Prostate gland (tissue), 2 donors: Measurements from ENCODE around the gene ABLIM3.

Experiments
- POLR2A ChIP-seq: fragments of 450-650 bp; IDR thresholded peaks from one replicate; pipeline ENCODE4 v1.6.1; 2016; ENCODE audit warnings: antibody characterized with exemption, mild to moderate bottlenecking
- TF ChIP-seq, protein P1 (sequence below), 4 experiments: fragments of 200-600 bp in 2 of 4; fragments of 450-650 bp in 2 of 4; sonication (generic) in 2 of 4; IDR thresholded peaks; 1 replicate in 3 of 4; 2 replicates in 1 of 4; pipeline ENCODE4 v1.5.1; 2016 to 2019; ENCODE audit warnings: antibody characterized with exemption in 4 of 4, mild to moderate bottlenecking in 2 of 4, moderate library complexity in 2 of 4

- TF ChIP-seq, protein P1, sequence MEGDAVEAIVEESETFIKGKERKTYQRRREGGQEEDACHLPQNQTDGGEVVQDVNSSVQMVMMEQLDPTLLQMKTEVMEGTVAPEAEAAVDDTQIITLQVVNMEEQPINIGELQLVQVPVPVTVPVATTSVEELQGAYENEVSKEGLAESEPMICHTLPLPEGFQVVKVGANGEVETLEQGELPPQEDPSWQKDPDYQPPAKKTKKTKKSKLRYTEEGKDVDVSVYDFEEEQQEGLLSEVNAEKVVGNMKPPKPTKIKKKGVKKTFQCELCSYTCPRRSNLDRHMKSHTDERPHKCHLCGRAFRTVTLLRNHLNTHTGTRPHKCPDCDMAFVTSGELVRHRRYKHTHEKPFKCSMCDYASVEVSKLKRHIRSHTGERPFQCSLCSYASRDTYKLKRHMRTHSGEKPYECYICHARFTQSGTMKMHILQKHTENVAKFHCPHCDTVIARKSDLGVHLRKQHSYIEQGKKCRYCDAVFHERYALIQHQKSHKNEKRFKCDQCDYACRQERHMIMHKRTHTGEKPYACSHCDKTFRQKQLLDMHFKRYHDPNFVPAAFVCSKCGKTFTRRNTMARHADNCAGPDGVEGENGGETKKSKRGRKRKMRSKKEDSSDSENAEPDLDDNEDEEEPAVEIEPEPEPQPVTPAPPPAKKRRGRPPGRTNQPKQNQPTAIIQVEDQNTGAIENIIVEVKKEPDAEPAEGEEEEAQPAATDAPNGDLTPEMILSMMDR (IDR thresholded peaks at IDR 0.05), result no peak
- TF ChIP-seq POLR2A, result no peak
Measured at GRCh38 chr5:149110406-149110805, 30.9 kb upstream of the ABLIM3 start.
